Vagina (tissue), 2 donors: ENCODE results near the gene SMIM29. TPM values are rescaled to one million over a fixed set of nuclear protein-coding genes. Genes with fewer than 3 reads are reported as not detected.

Experiments
- DNase-seq, 2 donors: peaks; one replicate each; pipeline ENCODE4 v3.0.0-alpha.2; 2017; ENCODE audit errors: extremely low spot score in 2 of 2
- H3K27ac ChIP-seq: fragments of 200-600 bp; sonication (generic); one replicate; pipeline ENCODE4 v1.5.1; 2019
- H3K27me3 ChIP-seq: fragments of 200-600 bp; sonication (generic); one replicate; pipeline ENCODE4 v1.5.1; 2019
- H3K36me3 ChIP-seq, 2 donors: fragments of 200-600 bp; sonication (generic); one replicate each; pipeline ENCODE4 v1.5.1; 2017 to 2019
- H3K4me1 ChIP-seq: fragments of 200-600 bp; sonication (generic); one replicate; pipeline ENCODE4 v1.5.1; 2019
- H3K4me3 ChIP-seq, 2 donors: fragments of 200-600 bp; sonication (generic); 1 replicate in 1 of 2; 2 replicates in 1 of 2; pipeline ENCODE4 v1.5.1; 2016 to 2019
- H3K9me3 ChIP-seq: fragments of 200-600 bp; sonication (generic); one replicate; pipeline ENCODE4 v1.5.1; 2019
- POLR2A ChIP-seq, 2 donors: fragments of 450-650 bp; IDR thresholded peaks; one replicate each; pipeline ENCODE4 v1.6.1; 2017; ENCODE audit warnings: antibody characterized with exemption in 2 of 2, mild to moderate bottlenecking in 2 of 2, moderate library complexity in 2 of 2
- POLR2AphosphoS5 ChIP-seq, 2 donors: sonication (generic); formaldehyde crosslinking; IDR thresholded peaks; one replicate each; pipeline ENCODE4 v1.9.0; 2017; ENCODE audit warnings: antibody characterized with exemption in 2 of 2, mild to moderate bottlenecking in 2 of 2, low read depth in 1 of 2; ENCODE audit not compliant: insufficient read depth in 1 of 2
- intact Hi-C: fragments of 100-400 bp; cut with DNase I; formaldehyde crosslinking; loops from one replicate; pipeline ENCODE4 v1.15.1; 2023
- total RNA-seq: library from RNA; depleted of rRNA; stranded (reverse); fragments of >200 nt; gene quantifications from one replicate; pipeline ENCODE4 v1.2.3, GENCODE V29; 2016
- TF ChIP-seq, protein P1 (sequence below), 3 experiments: fragments of 450-650 bp in 2 of 3; fragments of 200-600 bp in 1 of 3; sonication (generic) in 1 of 3; IDR thresholded peaks; one replicate each; pipeline ENCODE4 v1.5.1; 2017 to 2019; ENCODE audit warnings: antibody characterized with exemption in 3 of 3, mild to moderate bottlenecking in 2 of 3, moderate library complexity in 2 of 3

Gene SMIM29
- total RNA-seq, 1 donor from 2014 or later: 22.3 TPM

DNA sequence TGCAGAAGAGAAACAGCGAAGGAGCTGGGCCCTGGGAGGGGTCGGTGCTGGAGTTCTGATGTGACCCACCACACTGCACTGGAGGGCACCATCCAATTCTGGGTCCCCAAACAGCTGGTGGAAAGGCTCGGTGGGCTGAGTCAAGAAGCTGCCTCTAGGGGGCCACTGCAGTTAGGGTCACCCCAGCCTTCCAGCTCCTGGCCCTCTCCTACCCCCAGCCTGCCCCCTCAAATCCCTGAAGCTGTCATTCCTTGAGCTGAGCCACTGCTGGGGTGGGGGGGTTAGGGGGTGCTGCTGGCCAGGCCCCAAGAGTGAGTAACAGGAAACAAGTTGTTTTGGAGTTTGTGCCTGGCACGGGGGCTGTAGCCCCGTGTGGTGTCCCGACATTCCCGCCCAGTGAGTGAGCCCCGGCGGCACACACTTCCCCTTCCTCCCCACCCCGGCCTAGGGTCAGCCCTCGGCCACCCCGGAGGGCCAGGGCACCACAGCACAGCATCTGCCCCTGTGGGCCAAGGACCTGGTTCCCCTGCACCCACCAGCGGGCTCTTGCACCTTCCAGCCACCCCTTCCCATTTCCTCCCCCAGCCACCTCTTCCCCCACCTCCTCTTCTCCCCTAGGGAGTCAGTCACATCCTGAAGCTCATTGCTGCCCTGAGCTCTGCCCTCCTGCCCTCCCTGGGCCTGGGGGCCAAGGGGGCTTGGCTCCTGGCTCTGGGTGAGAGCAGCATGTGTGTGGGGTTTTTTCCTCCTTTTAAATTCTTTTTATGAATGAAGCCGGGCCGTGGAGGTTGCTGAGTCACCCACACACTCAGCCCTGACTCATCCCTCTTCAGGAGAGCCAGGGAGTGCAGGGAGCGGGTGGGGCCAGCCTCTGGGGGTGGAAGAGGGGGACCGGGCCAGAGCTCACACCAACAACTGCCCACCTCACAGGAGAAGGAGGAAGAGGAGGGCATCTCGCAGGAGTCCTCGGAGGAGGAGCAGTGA lies 4.6 kb downstream of the SMIM29 start:
- TF ChIP-seq POLR2AphosphoS5 (IDR thresholded peaks at IDR 0.05; ENCODE audit: insufficient read depth in 1 of 2, low read depth in 1 of 2) (peak; percentile 64), POLR2A (IDR thresholded peaks at IDR 0.05) (no peak)
- TF ChIP-seq, protein P1, sequence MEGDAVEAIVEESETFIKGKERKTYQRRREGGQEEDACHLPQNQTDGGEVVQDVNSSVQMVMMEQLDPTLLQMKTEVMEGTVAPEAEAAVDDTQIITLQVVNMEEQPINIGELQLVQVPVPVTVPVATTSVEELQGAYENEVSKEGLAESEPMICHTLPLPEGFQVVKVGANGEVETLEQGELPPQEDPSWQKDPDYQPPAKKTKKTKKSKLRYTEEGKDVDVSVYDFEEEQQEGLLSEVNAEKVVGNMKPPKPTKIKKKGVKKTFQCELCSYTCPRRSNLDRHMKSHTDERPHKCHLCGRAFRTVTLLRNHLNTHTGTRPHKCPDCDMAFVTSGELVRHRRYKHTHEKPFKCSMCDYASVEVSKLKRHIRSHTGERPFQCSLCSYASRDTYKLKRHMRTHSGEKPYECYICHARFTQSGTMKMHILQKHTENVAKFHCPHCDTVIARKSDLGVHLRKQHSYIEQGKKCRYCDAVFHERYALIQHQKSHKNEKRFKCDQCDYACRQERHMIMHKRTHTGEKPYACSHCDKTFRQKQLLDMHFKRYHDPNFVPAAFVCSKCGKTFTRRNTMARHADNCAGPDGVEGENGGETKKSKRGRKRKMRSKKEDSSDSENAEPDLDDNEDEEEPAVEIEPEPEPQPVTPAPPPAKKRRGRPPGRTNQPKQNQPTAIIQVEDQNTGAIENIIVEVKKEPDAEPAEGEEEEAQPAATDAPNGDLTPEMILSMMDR (IDR thresholded peaks at IDR 0.05): peak in 1 of 3 experiments; percentile 6
- DNase-seq: no peak
- H3K27me3 ChIP-seq: no peaks in the 10 kb centered on the region
- no peaks in the 10 kb centered on the region for H3K9me3 ChIP-seq
- no peak overlapping the region for H3K4me3 ChIP-seq
- peaks cover 36% of the 10 kb centered on the region for H3K4me1 ChIP-seq
- intact Hi-C loops: no loop called here
- peaks cover 0 to 8% of the 10 kb centered on the region in 2 donors for H3K36me3 ChIP-seq
- H3K27ac ChIP-seq: peak overlapping the region; percentile 82

DNA sequence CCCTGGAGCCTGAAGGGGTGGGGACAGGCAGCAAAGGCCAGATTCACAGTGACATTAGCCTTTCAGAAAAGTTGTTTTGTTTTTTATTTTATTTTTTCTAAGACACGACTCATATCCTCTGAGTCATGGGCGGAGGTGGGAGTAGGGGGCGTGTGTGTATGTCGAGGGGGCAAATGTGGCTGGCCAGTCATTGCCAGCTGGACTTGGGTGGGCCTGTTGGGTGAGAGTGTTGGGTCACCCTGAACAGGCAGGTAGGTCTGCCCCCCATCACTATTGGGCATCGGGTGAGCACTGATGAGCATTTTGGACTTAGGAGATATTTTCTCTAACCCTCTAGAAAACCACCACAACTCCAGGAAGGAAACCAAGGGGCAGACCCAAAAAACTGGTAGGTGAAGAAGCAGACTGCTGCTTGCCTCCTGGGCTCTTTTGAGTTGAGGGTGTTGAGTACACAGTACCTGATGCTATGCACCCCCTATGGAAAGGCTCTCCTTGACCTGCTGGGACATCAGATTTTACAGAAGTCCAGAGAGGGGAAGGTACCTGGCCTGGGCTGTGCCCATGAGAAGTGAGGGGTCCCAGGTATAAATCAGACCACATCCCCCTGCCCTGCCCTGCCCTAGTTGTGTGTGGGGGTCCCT lies 5.6 kb downstream of the SMIM29 start:
- Histone ChIP-seq H3K4me3 (no peak overlapping the region), H3K27ac (peak overlapping the region; percentile 82), H3K27me3 (no peaks in the 10 kb centered on the region), H3K4me1 (peaks cover 38% of the 10 kb centered on the region), H3K36me3 (peaks cover 0 to 8% of the 10 kb centered on the region in 2 donors), H3K9me3 (no peaks in the 10 kb centered on the region)
- intact Hi-C loops: no loop called here
- no peak for DNase-seq
- TF ChIP-seq POLR2AphosphoS5 (IDR thresholded peaks at IDR 0.05; ENCODE audit: insufficient read depth in 1 of 2, low read depth in 1 of 2): no peak
- no peak for TF ChIP-seq POLR2A (IDR thresholded peaks at IDR 0.05)
- TF ChIP-seq, protein P1 (IDR thresholded peaks at IDR 0.05): no peak

DNA sequence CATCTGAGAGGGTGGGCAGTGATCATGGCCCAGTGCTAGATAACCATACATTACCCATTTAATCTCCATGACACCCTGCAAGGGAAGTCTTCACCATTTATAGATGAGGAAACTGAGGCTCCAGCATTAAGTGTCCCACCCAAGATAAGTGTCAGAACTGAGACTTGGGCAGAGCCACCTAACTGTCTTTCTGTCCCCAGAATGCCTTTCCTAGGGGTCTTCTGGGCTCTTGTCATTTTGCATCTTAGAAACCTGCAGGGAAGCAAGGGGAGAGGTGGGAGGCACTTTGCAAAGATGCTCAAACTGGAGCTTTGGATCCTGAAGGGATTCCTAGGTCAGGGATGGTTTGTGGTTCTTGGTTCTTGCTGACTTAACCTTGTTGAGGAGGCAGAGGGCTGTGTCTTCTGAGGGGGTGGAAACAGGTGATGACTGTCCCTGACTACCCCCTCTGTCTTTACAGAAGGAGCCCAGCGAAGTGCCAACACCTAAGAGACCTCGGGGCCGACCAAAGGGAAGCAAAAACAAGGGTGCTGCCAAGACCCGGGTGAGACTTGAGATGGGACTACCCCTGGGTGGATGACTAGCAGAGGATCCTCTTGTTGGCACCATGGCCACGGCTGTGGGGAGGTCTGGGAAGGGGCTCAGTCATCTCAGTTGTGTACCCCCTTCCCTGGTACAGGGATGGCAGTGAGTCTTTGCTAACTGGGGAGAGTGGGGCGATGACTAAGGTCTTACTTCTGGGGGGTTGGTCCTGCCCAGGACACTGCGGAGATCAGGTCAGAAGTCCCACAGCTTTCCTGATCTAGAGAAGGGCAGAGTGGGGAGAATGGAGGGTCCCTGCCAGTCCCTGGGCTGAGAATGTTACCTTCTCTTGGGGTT lies 6.3 kb downstream of the SMIM29 start:
- Histone ChIP-seq H3K27ac (no peak overlapping the region), H3K9me3 (no peaks in the 10 kb centered on the region), H3K27me3 (no peaks in the 10 kb centered on the region), H3K4me1 (peaks cover 32% of the 10 kb centered on the region), H3K36me3 (peaks cover 0 to 8% of the 10 kb centered on the region in 2 donors), H3K4me3 (no peak overlapping the region)
- DNase-seq: no peak
- TF ChIP-seq, protein P1 (IDR thresholded peaks at IDR 0.05): no peak
- TF ChIP-seq POLR2A (IDR thresholded peaks at IDR 0.05) (no peak), POLR2AphosphoS5 (IDR thresholded peaks at IDR 0.05; ENCODE audit: insufficient read depth in 1 of 2, low read depth in 1 of 2) (no peak)
- intact Hi-C loops: no loop called here

GRCh38 chr6:34241351-34242215 lies 7.2 kb downstream of the SMIM29 start:
- Histone ChIP-seq H3K9me3 (no peaks in the 10 kb centered on the region), H3K27me3 (no peaks in the 10 kb centered on the region), H3K27ac (no peak overlapping the region), H3K4me1 (peaks cover 25% of the 10 kb centered on the region), H3K4me3 (no peak overlapping the region), H3K36me3 (peaks cover 0 to 8% of the 10 kb centered on the region in 2 donors)
- no peak for DNase-seq
- intact Hi-C loops: no loop called here
- TF ChIP-seq, protein P1 (IDR thresholded peaks at IDR 0.05): no peak
- no peak for TF ChIP-seq POLR2A (IDR thresholded peaks at IDR 0.05)
